Keratinocyte (primary cell): ENCODE data around the gene UBE2O. TPM values are rescaled to one million over a fixed set of nuclear protein-coding genes. Genes with fewer than 3 reads are reported as not detected.

Experiments
- DNase-seq: peaks from one replicate; pipeline ENCODE4 v3.0.0-alpha.2; 2011; ENCODE audit warnings: low read depth, missing footprints, low spot score
- FAIRE-seq: peaks from 2 replicates; lab custom pipeline; 2011; peaks lifted over from hg19 to GRCh38; lab: Jason Lieb, UNC
- H2AFZ ChIP-seq: 2 replicates; pipeline ENCODE4 v1.6.0; 2012; ENCODE audit warnings: low read length, control low read depth, inconsistent platforms; ENCODE audit not compliant: control insufficient read depth
- H3K27ac ChIP-seq: 2 replicates; pipeline ENCODE4 v1.5.1; 2011; ENCODE audit warnings: low read length; ENCODE audit not compliant: control insufficient read depth, insufficient read depth
- H3K27me3 ChIP-seq: 3 replicates; pipeline ENCODE4 v1.6.0; 2011; ENCODE audit warnings: low read length; ENCODE audit not compliant: control insufficient read depth, insufficient read depth; ENCODE audit errors: extremely low read depth
- H3K36me3 ChIP-seq, 2 experiments: 2 replicates in 1 of 2; 3 replicates in 1 of 2; pipeline ENCODE4 v1.5.1; 2011; ENCODE audit warnings: low read length in 2 of 2, mild to moderate bottlenecking in 1 of 2; ENCODE audit not compliant: control insufficient read depth in 2 of 2, insufficient read depth in 2 of 2; ENCODE audit errors: extremely low read depth in 1 of 2
- H3K4me1 ChIP-seq: 3 replicates; pipeline ENCODE4 v1.5.1; 2011; ENCODE audit warnings: low read length; ENCODE audit not compliant: control insufficient read depth, insufficient read depth; ENCODE audit errors: extremely low read depth
- H3K4me2 ChIP-seq: 3 replicates; pipeline ENCODE4 v1.6.0; 2011; ENCODE audit warnings: low read depth, low read length; ENCODE audit not compliant: control insufficient read depth, insufficient read depth; ENCODE audit errors: extremely low read depth
- H3K4me3 ChIP-seq, 3 experiments: fragments of 200-600 bp in 1 of 3; sonication (generic) in 1 of 3; 2 replicates in 2 of 3; 3 replicates in 1 of 3; pipeline ENCODE4 v1.5.1; 2011 to 2016; ENCODE audit warnings: low read length in 3 of 3, mild to moderate bottlenecking in 3 of 3, control low read depth in 2 of 3, inconsistent platforms in 1 of 3, low read depth in 1 of 3, mixed read lengths in 1 of 3, mixed run types in 1 of 3, moderate library complexity in 1 of 3; ENCODE audit not compliant: control insufficient read depth in 2 of 3, insufficient read depth in 2 of 3; ENCODE audit errors: extremely low read depth in 1 of 3
- H3K79me2 ChIP-seq: 2 replicates; pipeline ENCODE4 v1.6.0; 2012; ENCODE audit warnings: low read length; ENCODE audit not compliant: control insufficient read depth, insufficient read depth
- H3K9ac ChIP-seq: 3 replicates; pipeline ENCODE4 v1.6.0; 2011; ENCODE audit warnings: low read length; ENCODE audit not compliant: control insufficient read depth, insufficient read depth; ENCODE audit errors: extremely low read depth
- H3K9me1 ChIP-seq: 3 replicates; pipeline ENCODE4 v1.6.0; 2011; ENCODE audit warnings: low read length; ENCODE audit not compliant: control insufficient read depth, insufficient read depth; ENCODE audit errors: extremely low read depth
- H3K9me3 ChIP-seq: 2 replicates; pipeline ENCODE4 v1.5.1; 2012; ENCODE audit warnings: low read depth, low read length; ENCODE audit not compliant: control insufficient read depth
- H4K20me1 ChIP-seq: 3 replicates; pipeline ENCODE4 v1.6.0; 2011; ENCODE audit warnings: low read length; ENCODE audit not compliant: control insufficient read depth, insufficient read depth; ENCODE audit errors: extremely low read depth
- CTCF ChIP-seq, 3 experiments: IDR thresholded peaks in 1 of 3; conservative IDR thresholded peaks in 1 of 3; optimal IDR thresholded peaks in 1 of 3; 2 replicates in 2 of 3; 3 replicates in 1 of 3; pipeline versions ENCODE3 to v1.5.1; 2011; ENCODE audit warnings: low read length in 3 of 3, mild to moderate bottlenecking in 3 of 3, moderate library complexity in 2 of 3, control low read depth in 1 of 3, inconsistent platforms in 1 of 3; ENCODE audit not compliant: insufficient read depth in 2 of 3; ENCODE audit errors: extremely low read depth in 1 of 3
- EZH2 ChIP-seq: IDR thresholded peaks from one replicate; pipeline ENCODE4 v1.6.1; 2012; ENCODE audit warnings: inconsistent platforms, mild to moderate bottlenecking, low read length, moderate library complexity
- dilution Hi-C: fragments of 300-500 bp; cut with MboI; formaldehyde crosslinking; loops from one replicate; pipeline ENCODE4 v1.7.0; 2020; ENCODE audit warnings: low sequenced_read_pairs; ENCODE audit not compliant: extremely low pct_ligation_motif_present
- polyA plus RNA-seq, 5 experiments: library from polyadenylated mRNA; depleted of rRNA in 3 of 5; stranded (reverse) in 3 of 5; stranded (forward) in 1 of 5; unstranded in 1 of 5; fragments of >200 nt; gene quantifications; 1 replicate in 1 of 5; 2 replicates in 3 of 5; 3 replicates in 1 of 5; pipeline versions ENCODE4 v1.2.1 to v1.2.3, GENCODE V29; 2011 to 2012; ENCODE audit warnings: missing spikeins in 2 of 5, low read depth in 1 of 5, low replicate concordance in 1 of 5

UBE2O gene
- polyA plus RNA-seq, 1 donor (not counting 4 experiments of a cell fraction or from before 2014, with no cell fraction given): 10.9 TPM

- Histone ChIP-seq H3K36me3 (no peaks in the 10 kb centered on the region), H3K27me3 (no peaks in the 10 kb centered on the region), H3K79me2 (peaks cover 81% of the 10 kb centered on the region), H3K4me3 (no peak overlapping the region), H4K20me1 (peaks cover 50% of the 10 kb centered on the region), H3K27ac (no peak overlapping the region), H3K9me1 (peaks cover 14% of the 10 kb centered on the region), H2AFZ (no peak overlapping the region), H3K9me3 (no peaks in the 10 kb centered on the region), H3K4me2 (no peak overlapping the region), H3K9ac (no peak overlapping the region), H3K4me1 (peaks cover 44% of the 10 kb centered on the region)
- dilution Hi-C loops: no loop called here
- FAIRE-seq (no peak), DNase-seq (no peak)
- no peak for TF ChIP-seq CTCF (optimal IDR thresholded peaks at IDR 0.05 in 1 of 3, IDR thresholded peaks at IDR 0.05 in 1 of 3, conservative IDR thresholded peaks at IDR 0.05 in 1 of 3; ENCODE audit: extremely low read depth in 1 of 3, insufficient read depth in 2 of 3, low read length in 3 of 3)
- no peak for TF ChIP-seq EZH2
Observed at GRCh38 chr17:76444518-76445311, 8.2 kb downstream of the UBE2O start.

- Histone ChIP-seq H3K27ac (no peak overlapping the region), H3K4me2 (no peak overlapping the region), H3K4me1 (peaks cover 33% of the 10 kb centered on the region), H3K79me2 (peaks cover 80% of the 10 kb centered on the region), H3K9me3 (no peaks in the 10 kb centered on the region), H4K20me1 (peaks cover 38% of the 10 kb centered on the region), H3K4me3 (no peak overlapping the region), H3K27me3 (no peaks in the 10 kb centered on the region), H3K9me1 (peaks cover 10% of the 10 kb centered on the region), H3K36me3 (no peaks in the 10 kb centered on the region), H2AFZ (no peak overlapping the region), H3K9ac (no peak overlapping the region)
- TF ChIP-seq EZH2: no peak
- TF ChIP-seq CTCF (optimal IDR thresholded peaks at IDR 0.05 in 1 of 3, IDR thresholded peaks at IDR 0.05 in 1 of 3, conservative IDR thresholded peaks at IDR 0.05 in 1 of 3; ENCODE audit: extremely low read depth in 1 of 3, insufficient read depth in 2 of 3, low read length in 3 of 3): no peak
- dilution Hi-C loops: no loop called here
- DNase-seq (no peak), FAIRE-seq (no peak)
Observed at GRCh38 chr17:76442341-76443338, 10.3 kb downstream of the UBE2O start.
